HEK293 (cell line): ENCODE measurements around the gene CABP5.

ENCODE experiments used
- CTCF ChIA-PET: fragments of 350-600 bp; formaldehyde crosslinking; extraction: SDS; loops from one replicate; lab custom pipeline; 2021; ENCODE audit warnings: antibody characterized with exemption; lab: Yijun Ruan, JAX
- POLR2A ChIA-PET: fragments of 300-600 bp; formaldehyde crosslinking; extraction: SDS; loops from one replicate; lab custom pipeline; 2020; ENCODE audit warnings: antibody characterized with exemption, inconsistent platforms; lab: Yijun Ruan, JAX
- H3K27ac ChIP-seq: fragments of 200-500 bp; sonication (Bioruptor generic); 2 replicates; pipeline ENCODE4 v1.5.1; 2014; ENCODE audit warnings: low read depth, low read length, control low read depth, inconsistent platforms; ENCODE audit errors: extremely low read depth
- H3K36me3 ChIP-seq, 2 experiments: fragments of 200-500 bp in 1 of 2; sonication (Bioruptor generic) in 1 of 2; 1 replicate in 1 of 2; 2 replicates in 1 of 2; pipeline ENCODE4 v1.5.1; 2014 to 2017; ENCODE audit warnings: inconsistent platforms in 2 of 2, low read length in 2 of 2; ENCODE audit not compliant: control insufficient read depth in 2 of 2, insufficient read depth in 1 of 2
- H3K4me1 ChIP-seq: fragments of 200-500 bp; sonication (Bioruptor generic); 2 replicates; pipeline ENCODE4 v1.5.1; 2014; ENCODE audit warnings: mild to moderate bottlenecking, low read length, inconsistent platforms; ENCODE audit not compliant: control insufficient read depth, insufficient read depth
- H3K4me3 ChIP-seq: 2 replicates; pipeline ENCODE4 v1.5.1; 2011; ENCODE audit warnings: low read depth, mild to moderate bottlenecking, control low read depth, low read length, moderate library complexity
- H3K9me3 ChIP-seq: fragments of 200-500 bp; sonication (Bioruptor generic); 2 replicates; pipeline ENCODE4 v1.5.1; 2014; ENCODE audit warnings: low read depth, low read length, inconsistent platforms; ENCODE audit not compliant: control insufficient read depth, insufficient read depth
- CTCF ChIP-seq: fragments of 450-650 bp; formaldehyde crosslinking; IDR thresholded peaks from 2 replicates; pipeline ENCODE4 v1.5.1; 2016; ENCODE audit warnings: missing biosample characterization, missing genetic modification characterization
- GFI1B ChIP-seq: fragments of 450-650 bp; formaldehyde crosslinking; IDR thresholded peaks from 2 replicates; pipeline ENCODE4 v1.5.1; 2016; ENCODE audit warnings: missing biosample characterization, missing genetic modification characterization
- HOXA7 ChIP-seq: sonication (generic); formaldehyde crosslinking; IDR thresholded peaks from 2 replicates; pipeline ENCODE4 v1.8.1; 2022; ENCODE audit warnings: missing genetic modification reagents, borderline replicate concordance
- KLF10 ChIP-seq: fragments of 450-650 bp; IDR thresholded peaks from 2 replicates; pipeline ENCODE4 v1.5.1; 2018; ENCODE audit warnings: missing biosample characterization, mild to moderate bottlenecking, missing genetic modification characterization
- OSR2 ChIP-seq: fragments of 450-650 bp; formaldehyde crosslinking; IDR thresholded peaks from 2 replicates; pipeline ENCODE4 v1.5.1; 2016; ENCODE audit warnings: missing biosample characterization, missing genetic modification characterization
- PRDM1 ChIP-seq: fragments of 450-650 bp; formaldehyde crosslinking; IDR thresholded peaks from 2 replicates; pipeline ENCODE4; 2016; ENCODE audit warnings: missing biosample characterization, missing genetic modification characterization
- SALL2 ChIP-seq: fragments of 450-650 bp; formaldehyde crosslinking; IDR thresholded peaks from 2 replicates; pipeline ENCODE4 v1.5.0; 2017; ENCODE audit warnings: missing biosample characterization, mild to moderate bottlenecking, missing genetic modification characterization, borderline replicate concordance
- SETDB1 ChIP-seq: IDR thresholded peaks from one replicate; pipeline ENCODE4 v1.6.1; 2017; ENCODE audit warnings: mild to moderate bottlenecking, low read length, moderate library complexity, mixed read lengths; ENCODE audit not compliant: insufficient read length
- ZBTB1 ChIP-seq: fragments of 450-650 bp; formaldehyde crosslinking; IDR thresholded peaks from 2 replicates; pipeline ENCODE4 v1.5.1; 2016; ENCODE audit warnings: missing biosample characterization, missing genetic modification characterization
- ZBTB21 ChIP-seq: fragments of 450-650 bp; formaldehyde crosslinking; IDR thresholded peaks from 2 replicates; pipeline ENCODE4 v1.5.1; 2017; ENCODE audit warnings: missing biosample characterization, missing genetic modification characterization
- ZBTB26 ChIP-seq: fragments of 450-650 bp; formaldehyde crosslinking; optimal IDR thresholded peaks from 2 replicates; pipeline ENCODE3; 2016; ENCODE audit warnings: missing biosample characterization, mild to moderate bottlenecking, missing genetic modification characterization
- ZEB2 ChIP-seq: fragments of 450-650 bp; formaldehyde crosslinking; IDR thresholded peaks from 2 replicates; pipeline ENCODE4 v1.5.1; 2016; ENCODE audit warnings: missing biosample characterization, missing genetic modification characterization
- ZFP37 ChIP-seq: fragments of 450-650 bp; formaldehyde crosslinking; IDR thresholded peaks from 2 replicates; pipeline ENCODE4 v1.5.1; 2016; ENCODE audit warnings: missing biosample characterization, missing genetic modification characterization
- ZNF114 ChIP-seq: fragments of 450-650 bp; formaldehyde crosslinking; IDR thresholded peaks from 2 replicates; pipeline ENCODE4 v1.5.0; 2017; ENCODE audit warnings: missing biosample characterization, missing genetic modification characterization
- ZNF184 ChIP-seq: fragments of 450-650 bp; IDR thresholded peaks from 2 replicates; pipeline ENCODE4 v1.5.1; 2018; ENCODE audit warnings: missing biosample characterization, mild to moderate bottlenecking, missing genetic modification characterization
- ZNF23 ChIP-seq: fragments of 450-650 bp; formaldehyde crosslinking; IDR thresholded peaks from 2 replicates; pipeline ENCODE4 v1.5.1; 2016; ENCODE audit warnings: missing biosample characterization, missing genetic modification characterization, borderline replicate concordance
- ZNF514 ChIP-seq: fragments of 450-650 bp; formaldehyde crosslinking; IDR thresholded peaks from 2 replicates; pipeline ENCODE4 v1.5.1; 2016; ENCODE audit warnings: missing biosample characterization, missing genetic modification characterization
- ZNF530 ChIP-seq: fragments of 450-650 bp; formaldehyde crosslinking; IDR thresholded peaks from 2 replicates; pipeline ENCODE4 v1.5.1; 2016; ENCODE audit warnings: low read depth, missing biosample characterization, missing genetic modification characterization
- ZNF654 ChIP-seq: fragments of 450-650 bp; formaldehyde crosslinking; IDR thresholded peaks from 2 replicates; pipeline ENCODE4 v1.5.1; 2016; ENCODE audit warnings: low read depth, missing biosample characterization, missing genetic modification characterization
- ZNF670 ChIP-seq: fragments of 450-650 bp; formaldehyde crosslinking; IDR thresholded peaks from 2 replicates; pipeline ENCODE4 v1.5.1; 2016; ENCODE audit warnings: missing biosample characterization, missing genetic modification characterization, low read depth
- ZNF792 ChIP-seq: fragments of 450-650 bp; formaldehyde crosslinking; IDR thresholded peaks from 2 replicates; pipeline ENCODE4 v1.5.1; 2016; ENCODE audit warnings: missing biosample characterization, missing genetic modification characterization
- TF ChIP-seq, protein P1 (sequence below): fragments of 450-650 bp; formaldehyde crosslinking; IDR thresholded peaks from 2 replicates; pipeline ENCODE4; 2016; ENCODE audit warnings: missing biosample characterization, missing genetic modification characterization

The CABP5 gene

GRCh38 chr19:48004236-48004635, 39.6 kb downstream of the CABP5 start:
- Histone ChIP-seq H3K4me1 (no peaks in the 10 kb centered on the region), H3K9me3 (peaks cover 2% of the 10 kb centered on the region), H3K36me3 (no peaks in the 10 kb centered on the region), H3K27ac (no peak overlapping the region), H3K4me3 (no peak overlapping the region)
- POLR2A ChIA-PET: no interaction called here
- no peak for TF ChIP-seq ZBTB26 (tag by site-specific recombination)
- no peak for TF ChIP-seq ZNF530 (tag by site-specific recombination)
- no peak for TF ChIP-seq ZNF654 (tag by site-specific recombination)
- TF ChIP-seq, protein P1, sequence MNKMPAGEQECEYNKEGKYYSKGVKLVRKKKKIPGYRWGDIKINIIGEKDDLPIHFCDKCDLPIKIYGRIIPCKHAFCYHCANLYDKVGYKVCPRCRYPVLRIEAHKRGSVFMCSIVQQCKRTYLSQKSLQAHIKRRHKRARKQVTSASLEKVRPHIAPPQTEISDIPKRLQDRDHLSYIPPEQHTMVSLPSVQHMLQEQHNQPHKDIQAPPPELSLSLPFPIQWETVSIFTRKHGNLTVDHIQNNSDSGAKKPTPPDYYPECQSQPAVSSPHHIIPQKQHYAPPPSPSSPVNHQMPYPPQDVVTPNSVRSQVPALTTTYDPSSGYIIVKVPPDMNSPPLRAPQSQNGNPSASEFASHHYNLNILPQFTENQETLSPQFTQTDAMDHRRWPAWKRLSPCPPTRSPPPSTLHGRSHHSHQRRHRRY (tag by site-specific recombination): no peak
- no peak for TF ChIP-seq CTCF
- no peak for TF ChIP-seq SALL2 (tag by site-specific recombination)
- no peak for TF ChIP-seq ZNF514 (tag by site-specific recombination)
- no peak for TF ChIP-seq ZNF792 (tag by site-specific recombination)
- TF ChIP-seq, all 188 proteins: peak for 0
- CTCF ChIA-PET: interaction anchor here (0.8 to 1.7 kb wide), 3 partner anchors 9 to 99 kb away, joined by 3 to 7 read pairs (median 4); partner anchors contain the start of gene ELSPBP1

GRCh38 chr19:48000846-48001245, 43.0 kb downstream of the CABP5 start:
- peak; percentile 27 for TF ChIP-seq SETDB1
- TF ChIP-seq ZBTB1 (tag by site-specific recombination): no peak
- H3K4me1 ChIP-seq: no peaks in the 10 kb centered on the region
- no peaks in the 10 kb centered on the region for H3K36me3 ChIP-seq
- H3K9me3 ChIP-seq: peaks cover 2% of the 10 kb centered on the region; the same call in 1 of the 2 replicates
- POLR2A ChIA-PET: no interaction called here
- H3K4me3 ChIP-seq: no peak overlapping the region
- no peak overlapping the region for H3K27ac ChIP-seq
- CTCF ChIA-PET: interaction anchor here (0.7 to 1.7 kb wide), 3 partner anchors 36 to 582 kb away, joined by 3 to 5 read pairs (median 3); no protein-coding TSS in a partner anchor

DNA sequence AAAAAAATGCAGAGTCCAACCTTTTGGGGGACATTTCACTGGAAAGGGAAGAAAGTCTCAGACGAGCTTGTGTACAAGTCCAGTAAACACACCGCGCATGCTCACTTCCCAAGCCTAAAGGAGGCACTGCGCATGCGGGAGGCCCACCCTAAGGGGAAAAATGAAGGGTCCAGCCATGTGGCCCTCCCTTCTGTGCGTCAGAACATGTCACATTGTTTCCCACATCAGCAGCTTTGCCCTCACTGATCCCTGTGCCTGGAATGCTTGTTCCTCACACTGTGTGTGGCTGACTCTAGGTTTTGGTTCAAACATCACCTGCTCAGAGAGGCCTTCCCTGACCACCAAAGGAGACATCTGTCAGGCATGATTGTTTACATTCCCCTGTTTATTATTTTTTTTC, 45.1 kb downstream of the CABP5 start:
- TF ChIP-seq ZBTB21 (no peak), ZNF23 (tag by site-specific recombination) (no peak), PRDM1 (tag by site-specific recombination) (no peak), ZNF114 (tag by site-specific recombination) (no peak), HOXA7 (CRISPR knock-in tag) (no peak), ZEB2 (tag by site-specific recombination) (no peak), ZNF670 (tag by site-specific recombination) (no peak), ZNF184 (tag by site-specific recombination) (no peak), KLF10 (tag by site-specific recombination) (no peak), OSR2 (no peak), GFI1B (tag by site-specific recombination) (no peak), ZFP37 (tag by site-specific recombination) (no peak)
- peaks cover 2% of the 10 kb centered on the region; the same call in 1 of the 2 replicates for H3K9me3 ChIP-seq
- POLR2A ChIA-PET: interaction anchor here (0.7 kb wide), 2 partner anchors 208 to 212 kb away, joined by 3 read pairs; no protein-coding TSS in a partner anchor
- CTCF ChIA-PET: no interaction called here
- H3K4me1 ChIP-seq: peaks cover 12% of the 10 kb centered on the region
- no peak overlapping the region for H3K4me3 ChIP-seq
- no peak overlapping the region for H3K27ac ChIP-seq
- H3K36me3 ChIP-seq: no peaks in the 10 kb centered on the region
